Right lobe of liver (tissue), 6 donors: Measurements from ENCODE around the gene ENTR1. TPM values are rescaled to one million over a fixed set of nuclear protein-coding genes. Genes with fewer than 3 reads are reported as not detected.

Source experiments
- ATAC-seq, 4 donors: fragments of 200-7000 bp; cut with Tn5 transposase; one replicate each; pipeline ENCODE4 v1.9.1; 2020; ENCODE audit warnings: mild to moderate bottlenecking in 4 of 4, moderate library complexity in 4 of 4
- DNase-seq, 3 donors: peaks; one replicate each; pipeline ENCODE4 v3.0.0-alpha.2; 2020
- H3K27ac ChIP-seq, 3 donors: fragments of 200-600 bp; one replicate each; pipeline ENCODE4 v1.8.0; 2022
- H3K27me3 ChIP-seq, 2 donors: fragments of 200-600 bp; one replicate each; pipeline ENCODE4 v1.8.0; 2022
- H3K36me3 ChIP-seq, 4 donors: fragments of 200-600 bp; sonication (generic) in 1 of 4; one replicate each; pipeline versions ENCODE4 v1.5.1 to v1.8.0; 2017 to 2022; ENCODE audit warnings: control low read depth in 1 of 4
- H3K4me1 ChIP-seq, 4 donors: fragments of 200-600 bp; sonication (generic) in 1 of 4; one replicate each; pipeline versions ENCODE4 v1.5.1 to v1.8.0; 2017 to 2022; ENCODE audit warnings: control low read depth in 1 of 4
- H3K4me3 ChIP-seq, 3 donors: fragments of 200-600 bp; one replicate each; pipeline ENCODE4 v1.8.0; 2022
- H3K9me3 ChIP-seq, 4 donors: fragments of 200-600 bp; sonication (generic) in 1 of 4; one replicate each; pipeline versions ENCODE4 v1.5.1 to v1.8.0; 2017 to 2022; ENCODE audit warnings: control low read depth in 1 of 4
- CTCF ChIP-seq, 4 donors: fragments of 200-600 bp in 3 of 4; fragments of 450-650 bp in 1 of 4; IDR thresholded peaks; one replicate each; pipeline versions ENCODE4 v1.5.1 to v1.8.0; 2016 to 2022; ENCODE audit warnings: antibody characterized with exemption in 4 of 4, mild to moderate bottlenecking in 2 of 4
- POLR2A ChIP-seq: fragments of 450-650 bp; IDR thresholded peaks from one replicate; pipeline ENCODE4 v1.6.1; 2017; ENCODE audit warnings: antibody characterized with exemption, mild to moderate bottlenecking
- whole genome bisulfite sequencing: methylation state at CpG from one replicate; pipeline ENCODE4 v1.1.6; 2018; ENCODE audit warnings: low coverage, low lambda C conversion rate; ENCODE audit not compliant: insufficient coverage; ENCODE audit errors: missing lambda C conversion rate; 5-methylcytosine and 5-hydroxymethylcytosine counted together
- intact Hi-C, 2 donors: fragments of 100-400 bp; cut with DNase I; formaldehyde crosslinking; loops; one replicate each; pipeline versions ENCODE4 v1.11.2 to v1.14.1; 2022
- total RNA-seq, 6 experiments: library from RNA; depleted of rRNA in 2 of 6; stranded (reverse); fragments of >200 nt in 2 of 6; fragmentation: NEBNext Ultra II Directional in 3 of 6; extraction: Animal tissue kit (Norgen Biotek cat#: 25700) in 3 of 6; gene quantifications; one replicate each; pipeline versions ENCODE4 v1.1.0 to v1.2.4, GENCODE V29; 2016 to 2023
- donor health status: DM: no; HTN: yes; CAD: no.
- donor health status: DM: no; HTN: no; CAD: no.
- donor health status: DM: no; HTN: no; CAD: no.
- donor health status: DM: no; HTN: yes; CAD: no.
- donor health status: DM: no; HTN: yes; CAD: no.

Gene ENTR1
- total RNA-seq, 6 experiments from 2014 or later: 27.9 to 53.5 (median 35.4) TPM

GRCh38 chr9:136391737-136392537, 18.5 kb downstream of the ENTR1 start:
- WGBS: 70% methylated on average over 8 of the region's 28 CpGs
- Histone ChIP-seq H3K27ac (no peak overlapping the region), H3K4me1 (peaks cover 0 to 22% (median 10%) of the 10 kb centered on the region in 4 donors), H3K36me3 (peaks cover 0 to 71% (median 22%) of the 10 kb centered on the region in 4 donors), H3K27me3 (no peaks in the 10 kb centered on the region), H3K9me3 (no peaks in the 10 kb centered on the region), H3K4me3 (no peak overlapping the region)
- ATAC-seq: no peak
- DNase-seq: no peak
- TF ChIP-seq POLR2A (no peak), CTCF (IDR thresholded peaks at IDR 0.05) (no peak)
- intact Hi-C loops: no loop called here

GRCh38 chr9:136389396-136389795, 21.0 kb downstream of the ENTR1 start:
- 85% methylated on average over 5 of the region's 14 CpGs for WGBS
- H3K36me3 ChIP-seq: peaks cover 0 to 67% (median 19%) of the 10 kb centered on the region in 4 donors
- intact Hi-C loops: no loop called here

GRCh38 chr9:136387217-136387616, 23.2 kb downstream of the ENTR1 start:
- Histone ChIP-seq H3K27me3 (no peaks in the 10 kb centered on the region), H3K36me3 (peaks cover 0 to 64% (median 20%) of the 10 kb centered on the region in 4 donors), H3K27ac (no peak overlapping the region), H3K4me3 (no peak overlapping the region), H3K4me1 (no peaks in the 10 kb centered on the region), H3K9me3 (no peaks in the 10 kb centered on the region)
- DNase-seq (peak in 2 of 3 donors; percentile 71 to 81), ATAC-seq (peak; percentile 22 to 94 (median 70))
- WGBS: 20% methylated on average over 1 of the region's 19 CpGs
- TF ChIP-seq CTCF (IDR thresholded peaks at IDR 0.05) (no peak), POLR2A (no peak)
- intact Hi-C loops: no loop called here

More at GRCh38 chr9:136389396-136389795, 21.0 kb downstream of the ENTR1 start:
- Histone ChIP-seq H3K9me3 (no peaks in the 10 kb centered on the region), H3K27me3 (no peaks in the 10 kb centered on the region), H3K4me3 (no peak overlapping the region), H3K4me1 (no peaks in the 10 kb centered on the region), H3K27ac (no peak overlapping the region)
- TF ChIP-seq POLR2A (no peak), CTCF (IDR thresholded peaks at IDR 0.05) (no peak)
- ATAC-seq: no peak
- DNase-seq: no peak

GRCh38 chr9:136386018-136386417, 24.4 kb downstream of the ENTR1 start:
- Histone ChIP-seq H3K4me1 (no peaks in the 10 kb centered on the region), H3K36me3 (peaks cover 0 to 59% (median 22%) of the 10 kb centered on the region in 4 donors), H3K27ac (no peak overlapping the region), H3K4me3 (no peak overlapping the region), H3K9me3 (no peaks in the 10 kb centered on the region), H3K27me3 (no peaks in the 10 kb centered on the region)
- no peak for DNase-seq
- TF ChIP-seq CTCF (IDR thresholded peaks at IDR 0.05) (no peak), POLR2A (no peak)
- intact Hi-C loops: no loop called here
- WGBS: 80% methylated on average over 12 of the region's 13 CpGs
- no peak for ATAC-seq
